ENCODE data around the gene VENTX.

DNA sequence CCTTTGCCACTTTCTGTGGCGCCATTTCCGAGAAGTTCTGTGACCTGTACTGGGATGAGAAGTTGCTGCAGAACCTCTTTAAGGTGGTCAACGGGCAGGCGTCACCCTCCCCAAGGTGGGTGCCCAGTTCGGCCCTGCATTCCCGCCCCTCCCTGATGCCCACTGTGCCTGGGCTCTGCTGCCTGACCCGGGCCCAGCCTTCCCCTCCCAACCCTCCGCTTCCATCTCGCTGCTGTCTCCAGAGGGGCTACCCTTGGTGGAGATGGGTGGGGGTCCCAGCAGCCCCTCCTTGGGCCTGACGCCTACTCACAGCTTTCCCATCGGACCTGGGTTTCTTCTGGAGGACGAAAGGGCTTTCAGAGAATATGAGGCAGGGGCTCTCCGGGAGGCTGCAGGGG lies 38.2 kb upstream of the VENTX start:
- TF ChIP-seq EZH2 (IDR thresholded peaks at IDR 0.05; ENCODE audit: insufficient read depth, poor library complexity, severe bottlenecking) (no peak), EZH2phosphoT487 (IDR thresholded peaks at IDR 0.05; ENCODE audit: insufficient read depth, low read depth) (no peak)

Data from GM23248 (cell line).